NCI-H2196 treated with DMSO at 0.1 percent for 48 hours (cell line): ENCODE results near the gene ATF4.

ENCODE experiments used
- DNase-seq: peaks from one replicate; lab custom pipeline; 2025; ENCODE audit not compliant: unreplicated experiment; lab: John Stamatoyannopoulos, UW

ATF4 gene, protein sequence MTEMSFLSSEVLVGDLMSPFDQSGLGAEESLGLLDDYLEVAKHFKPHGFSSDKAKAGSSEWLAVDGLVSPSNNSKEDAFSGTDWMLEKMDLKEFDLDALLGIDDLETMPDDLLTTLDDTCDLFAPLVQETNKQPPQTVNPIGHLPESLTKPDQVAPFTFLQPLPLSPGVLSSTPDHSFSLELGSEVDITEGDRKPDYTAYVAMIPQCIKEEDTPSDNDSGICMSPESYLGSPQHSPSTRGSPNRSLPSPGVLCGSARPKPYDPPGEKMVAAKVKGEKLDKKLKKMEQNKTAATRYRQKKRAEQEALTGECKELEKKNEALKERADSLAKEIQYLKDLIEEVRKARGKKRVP

DNA sequence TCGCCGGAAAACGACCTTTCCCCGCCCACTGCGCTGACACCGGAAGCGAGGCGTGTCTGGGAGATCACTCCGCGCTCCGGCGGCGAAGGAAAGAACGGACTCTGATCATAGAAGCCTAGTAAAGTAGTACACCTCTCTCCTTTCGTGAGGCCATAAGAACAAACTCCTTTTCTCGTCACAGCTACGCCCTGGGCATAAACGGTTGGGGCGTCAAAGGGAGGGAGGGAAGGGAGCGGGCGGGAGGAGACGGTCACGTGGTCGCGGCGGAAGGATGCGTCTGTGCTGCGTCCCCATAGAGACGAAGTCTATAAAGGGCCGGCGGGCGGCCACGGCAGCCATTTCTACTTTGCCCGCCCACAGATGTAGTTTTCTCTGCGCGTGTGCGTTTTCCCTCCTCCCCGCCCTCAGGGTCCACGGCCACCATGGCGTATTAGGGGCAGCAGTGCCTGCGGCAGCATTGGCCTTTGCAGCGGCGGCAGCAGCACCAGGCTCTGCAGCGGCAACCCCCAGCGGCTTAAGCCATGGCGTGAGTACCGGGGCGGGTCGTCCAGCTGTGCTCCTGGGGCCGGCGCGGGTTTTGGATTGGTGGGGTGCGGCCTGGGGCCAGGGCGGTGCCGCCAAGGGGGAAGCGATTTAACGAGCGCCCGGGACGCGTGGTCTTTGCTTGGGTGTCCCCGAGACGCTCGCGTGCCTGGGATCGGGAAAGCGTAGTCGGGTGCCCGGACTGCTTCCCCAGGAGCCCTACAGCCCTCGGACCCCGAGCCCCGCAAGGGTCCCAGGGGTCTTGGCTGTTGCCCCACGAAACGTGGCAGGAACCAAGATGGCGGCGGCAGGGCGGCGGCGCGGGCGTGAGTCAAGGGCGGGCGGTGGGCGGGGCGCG lies at the start of gene ATF4:
TSS of gene ATF4 (plus strand) at position 337 of the 880 bp plus-strand sequence. CDS start 884 bp downstream, outside the sequence.
- peak; percentile 60 for DNase-seq

DNA sequence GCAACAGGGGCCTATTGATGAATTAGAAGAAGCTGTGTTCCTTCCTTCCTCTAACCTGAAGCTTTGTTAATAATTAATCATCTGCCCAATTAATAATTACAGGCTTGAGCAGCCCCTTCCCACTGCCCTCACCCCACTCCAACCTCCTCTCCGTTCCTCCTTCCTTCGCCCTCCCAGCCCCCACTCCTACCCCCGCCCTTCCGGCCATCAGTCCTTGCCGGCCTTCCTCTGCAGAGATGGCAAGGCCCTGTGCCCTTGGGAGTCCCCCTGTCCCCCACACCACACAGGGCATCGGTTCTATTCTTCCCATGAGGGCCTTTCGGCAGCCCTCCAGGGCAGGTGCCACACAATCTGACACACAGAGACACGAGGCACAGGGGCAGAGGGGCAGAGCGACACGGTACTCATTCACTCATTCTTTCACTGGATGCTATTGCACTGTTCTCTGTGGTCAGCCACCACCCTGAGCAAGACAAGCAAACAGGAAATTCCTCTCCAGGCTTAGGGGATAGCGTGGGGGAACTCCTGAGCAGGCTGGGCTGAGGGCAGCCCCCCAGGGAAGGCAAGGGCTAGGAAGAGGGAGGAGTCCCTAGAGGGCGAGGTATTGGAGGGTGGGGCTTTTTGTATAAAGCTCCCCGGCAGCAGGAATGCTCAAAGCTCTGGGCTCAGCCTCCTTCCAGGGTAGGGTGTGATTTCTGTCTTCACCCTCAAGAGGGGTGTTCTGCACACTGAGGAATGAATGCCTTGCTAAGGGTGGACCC lies 48.8 kb upstream of the ATF4 start:
- DNase-seq: no peak

DNA sequence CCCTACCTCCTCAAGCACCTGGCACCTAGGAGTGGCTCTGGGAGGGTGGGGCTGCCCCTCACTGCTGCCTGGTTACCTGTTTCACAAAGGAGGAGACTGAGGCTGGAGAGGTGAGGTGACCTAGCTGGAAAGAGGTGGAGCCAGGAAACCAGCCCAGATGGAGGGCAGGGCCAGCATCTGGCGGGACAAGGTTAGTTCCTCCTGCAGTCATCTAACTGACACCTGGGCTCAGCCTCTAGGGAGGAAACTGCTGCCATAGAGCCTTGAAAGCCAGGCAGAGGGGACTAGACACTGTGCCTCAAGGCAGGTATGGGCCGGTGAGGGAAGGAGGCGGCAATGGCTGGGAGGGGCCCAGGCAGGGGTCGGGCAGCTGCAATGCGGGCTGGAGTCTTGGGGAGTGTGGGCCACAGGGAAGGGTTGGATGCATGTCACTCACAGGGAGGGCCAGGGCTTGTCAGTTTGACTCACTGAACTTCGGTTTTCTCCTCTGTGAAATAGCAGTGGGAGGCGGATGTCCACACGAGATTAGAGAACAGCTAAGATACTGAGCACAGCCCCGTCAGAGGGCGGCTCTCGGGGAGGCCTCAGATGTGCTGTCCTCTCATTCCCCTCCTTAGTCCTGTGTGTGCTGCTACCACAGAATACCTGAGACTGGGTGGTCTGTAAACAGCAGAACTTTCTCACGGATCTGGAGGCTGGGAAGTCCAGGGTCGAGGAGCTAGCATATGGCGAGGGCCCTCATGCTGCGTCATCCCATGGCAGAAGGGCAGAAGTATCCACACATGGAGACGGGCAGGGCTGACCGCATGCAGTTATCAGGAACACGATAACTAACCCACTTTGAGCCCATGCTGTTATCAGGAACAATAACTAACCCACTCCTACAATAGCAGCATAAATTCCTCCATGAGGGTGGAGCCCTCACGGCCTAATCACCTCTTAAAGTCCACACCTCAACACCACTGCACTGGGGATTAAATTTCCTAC lies 47.5 kb upstream of the ATF4 start:
- DNase-seq: no peak

- no peak for DNase-seq
Measured at GRCh38 chr22:39473851-39474250, 46.5 kb upstream of the ATF4 start.

GRCh38 chr22:39474351-39475111 lies 45.8 kb upstream of the ATF4 start:
- no peak for DNase-seq

- DNase-seq: no peak
Measured at GRCh38 chr22:39475337-39475736, 45.0 kb upstream of the ATF4 start.

DNA sequence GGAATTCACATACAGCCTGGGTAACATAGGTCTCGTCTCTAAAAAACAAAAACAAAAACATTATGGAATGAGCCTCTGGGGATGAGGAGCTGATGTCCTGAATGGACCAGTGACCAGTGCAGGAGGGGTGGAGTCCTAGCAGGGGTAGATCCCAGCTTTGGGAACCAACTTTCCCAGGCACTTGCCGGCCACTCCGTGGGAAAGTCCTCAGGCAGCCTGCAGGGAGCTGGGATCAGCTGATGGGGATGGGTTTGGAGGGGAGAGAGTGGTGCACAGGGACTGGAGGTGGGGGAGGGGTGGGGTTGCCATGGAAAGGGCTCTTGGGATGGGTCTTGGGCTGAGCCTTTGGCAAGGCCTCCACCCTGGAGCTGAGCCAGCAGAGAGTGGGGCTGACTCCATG lies 44.5 kb upstream of the ATF4 start:
- DNase-seq: no peak

DNA sequence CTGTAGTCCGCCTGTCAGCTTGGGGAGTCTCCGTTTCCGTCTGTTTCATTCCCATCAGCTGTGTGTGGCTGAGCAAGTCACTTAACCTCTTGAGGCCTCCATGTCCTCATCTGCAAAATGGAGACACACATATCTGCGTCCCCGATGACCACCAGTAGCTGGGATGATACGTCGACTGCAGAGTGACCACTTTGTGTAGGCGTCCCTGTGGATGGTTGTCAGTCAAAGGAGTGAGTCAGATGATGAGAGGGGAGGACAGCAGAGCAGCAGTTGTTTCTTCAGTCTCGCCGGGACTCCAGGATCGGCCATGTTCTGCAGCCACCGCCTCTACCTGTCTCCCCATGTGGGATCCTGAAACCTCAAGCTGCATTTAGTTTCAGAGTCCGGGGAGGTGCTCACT lies 43.7 kb upstream of the ATF4 start:
- no peak for DNase-seq

DNA sequence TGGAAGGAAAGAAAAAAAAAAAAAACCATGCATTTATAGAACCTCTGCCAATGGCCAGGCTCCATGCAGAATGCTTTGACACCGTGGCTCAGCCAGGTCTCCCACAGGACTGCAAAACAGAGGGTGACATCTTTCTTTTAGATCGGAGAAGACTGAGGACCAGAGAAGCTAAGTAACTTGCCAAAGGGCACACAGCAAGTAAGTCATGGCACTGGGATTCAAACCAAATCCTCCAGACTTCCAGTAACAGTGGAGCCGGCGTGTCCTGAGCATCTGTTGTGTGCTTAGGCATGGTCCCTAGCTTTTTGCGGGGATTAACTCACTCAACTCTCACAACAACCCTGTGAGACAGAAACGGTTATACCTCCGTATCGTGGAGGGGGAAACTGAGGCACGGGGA lies 42.8 kb upstream of the ATF4 start:
- no peak for DNase-seq

DNA sequence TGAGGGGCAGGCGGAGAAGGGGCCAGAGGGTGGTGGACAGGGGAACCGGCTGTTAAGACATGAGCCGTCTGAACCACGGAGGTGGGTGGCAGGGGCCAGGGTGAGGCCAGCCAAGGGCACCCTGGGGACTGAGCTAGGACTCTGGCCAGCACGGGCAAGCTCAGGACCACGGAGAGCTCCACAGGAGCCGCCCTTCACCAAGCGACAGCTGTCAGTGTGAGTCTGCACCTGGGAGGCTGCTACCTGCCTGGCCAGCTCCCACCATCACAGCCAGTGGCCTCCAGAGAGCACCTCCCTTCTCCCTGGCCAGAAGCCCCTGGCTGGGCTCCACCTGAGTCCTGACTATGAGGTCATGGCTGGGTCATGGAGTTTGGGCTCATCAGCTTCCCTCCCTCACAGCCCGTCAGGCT lies 41.9 kb upstream of the ATF4 start:
- no peak for DNase-seq

- DNase-seq: no peak
Measured at GRCh38 chr22:39479254-39479653, 41.1 kb upstream of the ATF4 start.

- DNase-seq: no peak
Measured at GRCh38 chr22:39480557-39480956, 39.8 kb upstream of the ATF4 start.

DNA sequence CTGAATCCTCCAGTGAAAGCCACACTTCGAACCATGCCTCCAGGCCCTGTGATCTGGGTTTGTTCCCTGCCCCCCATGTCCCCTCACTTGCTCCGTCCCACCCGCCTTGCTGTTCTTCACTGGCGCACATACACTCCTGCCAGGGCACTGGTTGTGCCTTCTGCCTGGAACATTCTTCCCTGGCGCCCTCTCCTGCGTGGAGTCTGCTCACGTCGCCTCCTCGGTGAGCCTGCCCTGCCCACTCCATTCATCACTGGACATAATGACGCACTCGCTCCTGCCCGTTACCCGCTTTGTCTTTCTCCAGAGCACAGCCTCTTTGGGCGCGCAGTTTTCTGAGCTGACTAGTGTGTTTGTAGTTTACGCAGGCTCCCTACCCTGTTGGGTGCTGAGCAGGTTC lies 39.3 kb upstream of the ATF4 start:
- no peak for DNase-seq

- no peak for DNase-seq
Measured at GRCh38 chr22:39481595-39481994, 38.8 kb upstream of the ATF4 start.

DNA sequence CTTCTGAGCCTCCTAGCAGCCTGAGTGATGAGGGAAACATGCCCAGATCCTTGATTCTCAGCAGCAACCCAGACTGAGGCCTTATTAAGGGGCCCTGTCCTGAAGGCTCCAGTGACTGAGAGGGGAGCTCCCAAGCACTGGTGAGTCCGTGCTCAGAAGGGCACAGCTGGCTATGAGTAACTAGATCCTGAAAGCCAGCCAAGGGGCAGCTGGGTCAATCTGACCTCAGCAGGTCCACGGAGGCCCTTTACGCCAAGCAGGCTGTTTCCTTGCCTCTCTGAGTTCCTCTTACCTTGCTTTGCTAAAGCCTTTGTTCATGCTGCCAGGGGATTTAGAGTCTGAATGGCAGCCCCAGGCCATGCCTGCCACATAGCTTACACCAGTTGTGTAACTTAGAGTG lies 37.6 kb upstream of the ATF4 start:
- no peak for DNase-seq

DNA sequence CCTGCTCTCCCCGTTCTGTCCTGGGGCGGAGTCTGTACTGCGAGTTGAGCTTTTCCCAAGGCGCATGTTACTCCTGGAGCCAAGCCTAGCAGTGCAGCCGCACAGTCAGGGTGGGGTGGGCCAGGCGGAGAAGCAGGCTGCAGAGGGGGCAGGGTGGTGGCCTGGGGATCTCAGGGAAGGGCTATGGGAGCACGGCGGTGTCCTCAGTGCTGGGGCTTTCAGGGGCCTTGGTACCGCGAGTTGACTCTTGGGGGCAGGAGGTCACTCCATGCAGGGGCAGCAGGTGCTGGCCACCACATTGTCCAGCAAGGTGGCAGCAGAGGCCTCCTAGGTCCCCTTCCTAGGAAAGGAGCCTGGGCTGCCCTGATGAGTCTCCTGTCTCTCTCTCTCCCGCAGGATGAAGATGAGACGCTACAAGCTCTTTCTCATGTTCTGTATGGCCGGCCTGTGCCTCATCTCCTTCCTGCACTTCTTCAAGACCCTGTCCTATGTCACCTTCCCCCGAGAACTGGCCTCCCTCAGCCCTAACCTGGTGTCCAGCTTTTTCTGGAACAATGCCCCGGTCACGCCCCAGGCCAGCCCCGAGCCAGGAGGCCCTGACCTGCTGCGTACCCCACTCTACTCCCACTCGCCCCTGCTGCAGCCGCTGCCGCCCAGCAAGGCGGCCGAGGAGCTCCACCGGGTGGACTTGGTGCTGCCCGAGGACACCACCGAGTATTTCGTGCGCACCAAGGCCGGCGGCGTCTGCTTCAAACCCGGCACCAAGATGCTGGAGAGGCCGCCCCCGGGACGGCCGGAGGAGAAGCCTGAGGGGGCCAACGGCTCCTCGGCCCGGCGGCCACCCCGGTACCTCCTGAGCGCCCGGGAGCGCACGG lies 33.2 kb upstream of the ATF4 start:
- DNase-seq: no peak

DNA sequence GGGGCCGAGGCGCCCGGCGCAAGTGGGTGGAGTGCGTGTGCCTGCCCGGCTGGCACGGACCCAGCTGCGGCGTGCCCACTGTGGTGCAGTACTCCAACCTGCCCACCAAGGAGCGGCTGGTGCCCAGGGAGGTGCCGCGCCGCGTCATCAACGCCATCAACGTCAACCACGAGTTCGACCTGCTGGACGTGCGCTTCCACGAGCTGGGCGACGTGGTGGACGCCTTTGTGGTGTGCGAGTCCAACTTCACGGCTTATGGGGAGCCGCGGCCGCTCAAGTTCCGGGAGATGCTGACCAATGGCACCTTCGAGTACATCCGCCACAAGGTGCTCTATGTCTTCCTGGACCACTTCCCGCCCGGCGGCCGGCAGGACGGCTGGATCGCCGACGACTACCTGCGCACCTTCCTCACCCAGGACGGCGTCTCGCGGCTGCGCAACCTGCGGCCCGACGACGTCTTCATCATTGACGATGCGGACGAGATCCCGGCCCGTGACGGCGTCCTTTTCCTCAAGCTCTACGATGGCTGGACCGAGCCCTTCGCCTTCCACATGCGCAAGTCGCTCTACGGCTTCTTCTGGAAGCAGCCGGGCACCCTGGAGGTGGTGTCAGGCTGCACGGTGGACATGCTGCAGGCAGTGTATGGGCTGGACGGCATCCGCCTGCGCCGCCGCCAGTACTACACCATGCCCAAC lies 32.4 kb upstream of the ATF4 start:
- DNase-seq: no peak

GRCh38 chr22:39488563-39489083 lies 31.7 kb upstream of the ATF4 start:
- no peak for DNase-seq
